Esophagus muscularis mucosa (tissue), 4 donors: ENCODE results near the gene PBXIP1.

Source experiments
- CTCF ChIP-seq, 3 experiments: fragments of 200-600 bp in 2 of 3; fragments of 450-650 bp in 1 of 3; sonication (generic) in 2 of 3; IDR thresholded peaks; one replicate each; pipeline ENCODE4 v1.5.1; 2017 to 2019; ENCODE audit warnings: antibody characterized with exemption in 3 of 3, mild to moderate bottlenecking in 2 of 3, moderate library complexity in 1 of 3
- EP300 ChIP-seq: sonication (generic); formaldehyde crosslinking; IDR thresholded peaks from one replicate; pipeline ENCODE4 v1.6.1; 2017; ENCODE audit warnings: antibody characterized with exemption
- POLR2A ChIP-seq: fragments of 450-650 bp; IDR thresholded peaks from one replicate; pipeline ENCODE4 v1.6.1; 2017; ENCODE audit warnings: antibody characterized with exemption, moderate library complexity, mild to moderate bottlenecking, low read depth
- POLR2AphosphoS5 ChIP-seq, 2 donors: sonication (generic); formaldehyde crosslinking; IDR thresholded peaks; one replicate each; pipeline ENCODE4 v1.6.1; 2017; ENCODE audit warnings: antibody characterized with exemption in 2 of 2

GRCh38 chr1:154970631-154971340 is 14.9 kb upstream of the PBXIP1 start, which contains the start of gene SHC1:
- TF ChIP-seq CTCF (IDR thresholded peaks at IDR 0.05), result no peak
- TF ChIP-seq POLR2A, result peak; percentile 94
- peak in 1 of 2 donors; percentile 96 for TF ChIP-seq POLR2AphosphoS5 (IDR thresholded peaks at IDR 0.05)
- peak; percentile 2 for TF ChIP-seq EP300
